Measurements from ENCODE around the gene SNRPF. TPM values are rescaled to one million over a fixed set of nuclear protein-coding genes. Genes with fewer than 3 reads are reported as not detected.

Gene SNRPF
- total RNA-seq = 19.1 TPM

GRCh38 chr12:95858451-95859343, at the start of gene SNRPF:
TSS of gene SNRPF (plus strand) at chr12:95858952. CDS start at chr12:95859074, 122 bp downstream.

Other genes with a start within 250 kb of the SNRPF start
- 23.0 TPM for gene NTN4, start 68.2 kb upstream of the SNRPF start, total RNA-seq
- gene CCDC38, start 83.7 kb downstream of the SNRPF start, total RNA-seq = 0.27 TPM
- gene AMDHD1, start 84.4 kb downstream of the SNRPF start, total RNA-seq = 5.8 TPM
- gene HAL, start 137.4 kb downstream of the SNRPF start, total RNA-seq = 0.49 TPM
- gene LTA4H, start 176.6 kb downstream of the SNRPF start, total RNA-seq = 93.3 TPM

All from camera-type eye (tissue), 1 donor.